ENCODE measurements around the gene FGF12.

The FGF12 gene

DNA sequence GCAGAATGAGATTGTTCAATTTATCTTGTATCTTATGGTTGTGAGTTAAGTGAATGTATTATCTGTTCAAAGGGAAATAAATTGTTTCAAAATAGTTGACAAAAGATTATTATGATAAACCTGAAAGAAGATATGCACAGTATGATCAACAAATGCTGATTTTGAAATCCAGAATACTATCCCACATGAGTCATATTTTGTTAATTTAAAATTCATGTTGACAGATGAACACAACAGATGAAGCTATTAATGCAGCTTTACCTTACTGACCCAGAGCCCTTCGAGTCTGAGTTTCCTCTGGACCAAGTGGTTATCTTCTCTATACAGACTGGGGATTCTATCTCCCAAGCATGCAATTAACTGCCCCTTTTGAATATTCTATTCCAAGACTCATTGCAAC is 482.8 kb downstream of the FGF12 start:
- no peaks in the 10 kb centered on the region for H3K27me3 ChIP-seq (ENCODE audit: insufficient read depth, low read length)
- H2AFZ ChIP-seq (ENCODE audit: low read length, unreplicated experiment) = no peak overlapping the region
- no peaks in the 10 kb centered on the region for H3K79me2 ChIP-seq (ENCODE audit: control insufficient read depth, insufficient read depth, low read length, unreplicated experiment)
- no peaks in the 10 kb centered on the region for H3K4me1 ChIP-seq (ENCODE audit: control insufficient read depth, insufficient read depth, low read length, unreplicated experiment)
- H3K36me3 ChIP-seq (ENCODE audit: insufficient read depth, low read length) = no peaks in the 10 kb centered on the region
- no peak overlapping the region for H3K4me3 ChIP-seq (ENCODE audit: low read depth, low read length)
- H3K27ac ChIP-seq (ENCODE audit: low read depth, low read length) = no peak overlapping the region

GRCh38 chr3:192239956-192240355 is 487.4 kb downstream of the FGF12 start:
- Histone ChIP-seq H3K36me3 (ENCODE audit: insufficient read depth, low read length) (no peaks in the 10 kb centered on the region), H3K27me3 (ENCODE audit: insufficient read depth, low read length) (no peaks in the 10 kb centered on the region), H2AFZ (ENCODE audit: low read length, unreplicated experiment) (no peak overlapping the region), H3K4me3 (ENCODE audit: low read depth, low read length) (no peak overlapping the region), H3K79me2 (ENCODE audit: control insufficient read depth, insufficient read depth, low read length, unreplicated experiment) (no peaks in the 10 kb centered on the region), H3K27ac (ENCODE audit: low read depth, low read length) (no peak overlapping the region), H3K4me1 (ENCODE audit: control insufficient read depth, insufficient read depth, low read length, unreplicated experiment) (no peaks in the 10 kb centered on the region)

- Histone ChIP-seq H3K4me1 (ENCODE audit: control insufficient read depth, insufficient read depth, low read length, unreplicated experiment) (no peaks in the 10 kb centered on the region), H2AFZ (ENCODE audit: low read length, unreplicated experiment) (no peak overlapping the region), H3K36me3 (ENCODE audit: insufficient read depth, low read length) (no peaks in the 10 kb centered on the region), H3K27ac (ENCODE audit: low read depth, low read length) (no peak overlapping the region), H3K27me3 (ENCODE audit: insufficient read depth, low read length) (no peaks in the 10 kb centered on the region), H3K79me2 (ENCODE audit: control insufficient read depth, insufficient read depth, low read length, unreplicated experiment) (no peaks in the 10 kb centered on the region), H3K4me3 (ENCODE audit: low read depth, low read length) (no peak overlapping the region)
These were observed 489.2 kb downstream of the FGF12 start for GRCh38 chr3:192237992-192238608.

DNA sequence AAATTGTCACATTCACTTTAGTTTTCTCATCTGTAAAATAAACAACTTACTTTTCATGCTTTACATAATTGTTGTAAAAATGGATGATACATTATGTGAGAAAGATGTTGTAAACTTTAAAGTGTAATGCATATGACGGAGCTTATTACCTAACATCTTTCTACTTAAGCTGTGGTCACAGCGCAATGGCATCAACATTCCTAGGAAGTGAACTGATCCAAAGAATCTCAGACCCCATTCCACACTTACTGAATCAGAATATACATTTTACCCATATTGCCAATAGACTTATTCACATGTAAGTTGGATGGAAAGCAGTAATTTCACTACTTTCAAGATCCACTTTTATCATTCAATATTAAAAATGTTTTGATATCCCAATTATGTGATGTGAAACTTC is 497.5 kb downstream of the FGF12 start:
- H3K4me1 ChIP-seq (ENCODE audit: control insufficient read depth, insufficient read depth, low read length, unreplicated experiment) = no peaks in the 10 kb centered on the region
- no peak overlapping the region for H3K4me3 ChIP-seq (ENCODE audit: low read depth, low read length)
- no peak overlapping the region for H3K27ac ChIP-seq (ENCODE audit: low read depth, low read length)
- H3K27me3 ChIP-seq (ENCODE audit: insufficient read depth, low read length) = no peaks in the 10 kb centered on the region
- H3K79me2 ChIP-seq (ENCODE audit: control insufficient read depth, insufficient read depth, low read length, unreplicated experiment) = no peaks in the 10 kb centered on the region
- H2AFZ ChIP-seq (ENCODE audit: low read length, unreplicated experiment) = no peak overlapping the region
- no peaks in the 10 kb centered on the region for H3K36me3 ChIP-seq (ENCODE audit: insufficient read depth, low read length)

DNA sequence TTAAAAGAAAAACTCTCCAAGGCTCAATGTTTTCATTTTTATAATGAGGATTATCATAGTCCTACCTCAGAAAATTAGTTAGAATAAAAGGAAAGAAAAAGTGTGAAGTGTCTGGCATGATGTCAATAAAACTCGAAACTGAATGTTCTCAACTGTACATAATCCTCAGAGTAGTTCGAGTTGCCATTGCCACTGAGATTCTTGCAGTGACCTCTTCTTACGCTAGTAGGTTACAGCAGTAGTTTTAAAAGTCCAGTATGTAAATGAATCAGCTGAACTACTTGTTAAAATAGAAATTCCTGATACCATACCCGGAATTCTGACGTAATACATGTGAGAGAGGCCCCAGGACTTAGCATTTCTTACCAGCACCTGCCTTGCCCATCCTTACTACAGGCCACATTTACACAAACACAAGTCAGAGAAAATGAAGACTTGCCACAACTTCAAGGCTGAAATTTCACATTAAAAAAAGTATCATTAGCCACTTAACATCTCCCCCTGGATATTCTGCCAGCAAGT is 502.6 kb downstream of the FGF12 start:
- Histone ChIP-seq H3K79me2 (ENCODE audit: control insufficient read depth, insufficient read depth, low read length, unreplicated experiment) (no peaks in the 10 kb centered on the region), H3K4me3 (ENCODE audit: low read depth, low read length) (no peak overlapping the region), H2AFZ (ENCODE audit: low read length, unreplicated experiment) (no peak overlapping the region), H3K27ac (ENCODE audit: low read depth, low read length) (no peak overlapping the region), H3K4me1 (ENCODE audit: control insufficient read depth, insufficient read depth, low read length, unreplicated experiment) (no peaks in the 10 kb centered on the region), H3K36me3 (ENCODE audit: insufficient read depth, low read length) (no peaks in the 10 kb centered on the region), H3K27me3 (ENCODE audit: insufficient read depth, low read length) (no peaks in the 10 kb centered on the region)

GRCh38 chr3:192223815-192224214 is 503.5 kb downstream of the FGF12 start:
- H3K4me3 ChIP-seq (ENCODE audit: low read depth, low read length) = no peak overlapping the region
- no peak overlapping the region for H3K27ac ChIP-seq (ENCODE audit: low read depth, low read length)
- no peaks in the 10 kb centered on the region for H3K4me1 ChIP-seq (ENCODE audit: control insufficient read depth, insufficient read depth, low read length, unreplicated experiment)
- no peaks in the 10 kb centered on the region for H3K79me2 ChIP-seq (ENCODE audit: control insufficient read depth, insufficient read depth, low read length, unreplicated experiment)
- no peaks in the 10 kb centered on the region for H3K27me3 ChIP-seq (ENCODE audit: insufficient read depth, low read length)
- H2AFZ ChIP-seq (ENCODE audit: low read length, unreplicated experiment) = no peak overlapping the region
- no peaks in the 10 kb centered on the region for H3K36me3 ChIP-seq (ENCODE audit: insufficient read depth, low read length)

GRCh38 chr3:192220915-192221314 is 506.4 kb downstream of the FGF12 start:
- Histone ChIP-seq H3K79me2 (ENCODE audit: control insufficient read depth, insufficient read depth, low read length, unreplicated experiment) (no peaks in the 10 kb centered on the region), H2AFZ (ENCODE audit: low read length, unreplicated experiment) (no peak overlapping the region), H3K4me1 (ENCODE audit: control insufficient read depth, insufficient read depth, low read length, unreplicated experiment) (no peaks in the 10 kb centered on the region), H3K27ac (ENCODE audit: low read depth, low read length) (no peak overlapping the region), H3K4me3 (ENCODE audit: low read depth, low read length) (no peak overlapping the region), H3K36me3 (ENCODE audit: insufficient read depth, low read length) (no peaks in the 10 kb centered on the region), H3K27me3 (ENCODE audit: insufficient read depth, low read length) (no peaks in the 10 kb centered on the region)

DNA sequence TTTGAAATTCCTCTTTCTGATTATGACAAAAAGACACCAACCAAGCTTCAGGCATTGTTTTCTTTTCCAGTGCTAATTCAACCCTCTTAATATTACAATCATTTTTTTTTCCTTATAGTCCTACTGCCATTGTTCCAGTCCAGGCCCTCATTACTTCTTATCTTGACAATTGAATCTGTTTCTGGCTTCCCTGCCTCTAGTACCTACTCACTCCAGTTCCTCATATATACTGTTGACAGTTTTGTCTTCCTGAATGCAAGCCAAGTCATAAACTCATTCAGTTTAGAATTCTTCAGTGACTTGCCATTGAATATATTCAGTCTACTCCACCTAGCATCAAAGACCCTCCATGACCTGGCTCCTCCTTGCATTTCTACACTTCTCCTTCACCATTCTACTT is 507.4 kb downstream of the FGF12 start:
- H3K27me3 ChIP-seq (ENCODE audit: insufficient read depth, low read length) = no peaks in the 10 kb centered on the region
- no peak overlapping the region for H3K4me3 ChIP-seq (ENCODE audit: low read depth, low read length)
- no peak overlapping the region for H3K27ac ChIP-seq (ENCODE audit: low read depth, low read length)
- H3K36me3 ChIP-seq (ENCODE audit: insufficient read depth, low read length) = no peaks in the 10 kb centered on the region
- H3K4me1 ChIP-seq (ENCODE audit: control insufficient read depth, insufficient read depth, low read length, unreplicated experiment) = no peaks in the 10 kb centered on the region
- no peak overlapping the region for H2AFZ ChIP-seq (ENCODE audit: low read length, unreplicated experiment)
- no peaks in the 10 kb centered on the region for H3K79me2 ChIP-seq (ENCODE audit: control insufficient read depth, insufficient read depth, low read length, unreplicated experiment)

GRCh38 chr3:192216067-192216466 is 511.3 kb downstream of the FGF12 start:
- H3K4me1 ChIP-seq (ENCODE audit: control insufficient read depth, insufficient read depth, low read length, unreplicated experiment) = no peaks in the 10 kb centered on the region
- H3K4me3 ChIP-seq (ENCODE audit: low read depth, low read length) = no peak overlapping the region
- H2AFZ ChIP-seq (ENCODE audit: low read length, unreplicated experiment) = no peak overlapping the region
- no peaks in the 10 kb centered on the region for H3K79me2 ChIP-seq (ENCODE audit: control insufficient read depth, insufficient read depth, low read length, unreplicated experiment)
- H3K27ac ChIP-seq (ENCODE audit: low read depth, low read length) = no peak overlapping the region
- H3K36me3 ChIP-seq (ENCODE audit: insufficient read depth, low read length) = no peaks in the 10 kb centered on the region
- no peaks in the 10 kb centered on the region for H3K27me3 ChIP-seq (ENCODE audit: insufficient read depth, low read length)

GRCh38 chr3:192212979-192213378 is 514.4 kb downstream of the FGF12 start:
- Histone ChIP-seq H3K4me3 (ENCODE audit: low read depth, low read length) (no peak overlapping the region), H3K4me1 (ENCODE audit: control insufficient read depth, insufficient read depth, low read length, unreplicated experiment) (no peaks in the 10 kb centered on the region), H3K79me2 (ENCODE audit: control insufficient read depth, insufficient read depth, low read length, unreplicated experiment) (no peaks in the 10 kb centered on the region), H3K36me3 (ENCODE audit: insufficient read depth, low read length) (no peaks in the 10 kb centered on the region), H3K27ac (ENCODE audit: low read depth, low read length) (no peak overlapping the region), H3K27me3 (ENCODE audit: insufficient read depth, low read length) (no peaks in the 10 kb centered on the region), H2AFZ (ENCODE audit: low read length, unreplicated experiment) (no peak overlapping the region)

GRCh38 chr3:192212335-192212734 is 515.0 kb downstream of the FGF12 start:
- Histone ChIP-seq H3K4me3 (ENCODE audit: low read depth, low read length) (no peak overlapping the region), H3K4me1 (ENCODE audit: control insufficient read depth, insufficient read depth, low read length, unreplicated experiment) (no peaks in the 10 kb centered on the region), H3K27me3 (ENCODE audit: insufficient read depth, low read length) (no peaks in the 10 kb centered on the region), H3K36me3 (ENCODE audit: insufficient read depth, low read length) (no peaks in the 10 kb centered on the region), H3K79me2 (ENCODE audit: control insufficient read depth, insufficient read depth, low read length, unreplicated experiment) (no peaks in the 10 kb centered on the region), H2AFZ (ENCODE audit: low read length, unreplicated experiment) (no peak overlapping the region), H3K27ac (ENCODE audit: low read depth, low read length) (no peak overlapping the region)

All from ACC112 (cell line).